Keratinocyte (primary cell): Measurements from ENCODE around the gene UBL7. TPM values are rescaled to one million over a fixed set of nuclear protein-coding genes. Genes with fewer than 3 reads are reported as not detected.
"Not testable (repeated sequence)": the region's sequence is repeated elsewhere in the genome, so short reads cannot be mapped to it uniquely, and the experiment has no call there.

Source experiments
- DNase-seq: peaks from one replicate; pipeline ENCODE4 v3.0.0-alpha.2; 2011; ENCODE audit warnings: low read depth, missing footprints, low spot score
- FAIRE-seq: peaks from 2 replicates; lab custom pipeline; 2011; peaks lifted over from hg19 to GRCh38; lab: Jason Lieb, UNC
- H2AFZ ChIP-seq: 2 replicates; pipeline ENCODE4 v1.6.0; 2012; ENCODE audit warnings: low read length, control low read depth, inconsistent platforms; ENCODE audit not compliant: control insufficient read depth
- H3K27ac ChIP-seq: 2 replicates; pipeline ENCODE4 v1.5.1; 2011; ENCODE audit warnings: low read length; ENCODE audit not compliant: control insufficient read depth, insufficient read depth
- H3K27me3 ChIP-seq: 3 replicates; pipeline ENCODE4 v1.6.0; 2011; ENCODE audit warnings: low read length; ENCODE audit not compliant: control insufficient read depth, insufficient read depth; ENCODE audit errors: extremely low read depth
- H3K36me3 ChIP-seq, 2 experiments: 2 replicates in 1 of 2; 3 replicates in 1 of 2; pipeline ENCODE4 v1.5.1; 2011; ENCODE audit warnings: low read length in 2 of 2, mild to moderate bottlenecking in 1 of 2; ENCODE audit not compliant: control insufficient read depth in 2 of 2, insufficient read depth in 2 of 2; ENCODE audit errors: extremely low read depth in 1 of 2
- H3K4me1 ChIP-seq: 3 replicates; pipeline ENCODE4 v1.5.1; 2011; ENCODE audit warnings: low read length; ENCODE audit not compliant: control insufficient read depth, insufficient read depth; ENCODE audit errors: extremely low read depth
- H3K4me2 ChIP-seq: 3 replicates; pipeline ENCODE4 v1.6.0; 2011; ENCODE audit warnings: low read depth, low read length; ENCODE audit not compliant: control insufficient read depth, insufficient read depth; ENCODE audit errors: extremely low read depth
- H3K4me3 ChIP-seq, 3 experiments: fragments of 200-600 bp in 1 of 3; sonication (generic) in 1 of 3; 2 replicates in 2 of 3; 3 replicates in 1 of 3; pipeline ENCODE4 v1.5.1; 2011 to 2016; ENCODE audit warnings: low read length in 3 of 3, mild to moderate bottlenecking in 3 of 3, control low read depth in 2 of 3, inconsistent platforms in 1 of 3, low read depth in 1 of 3, mixed read lengths in 1 of 3, mixed run types in 1 of 3, moderate library complexity in 1 of 3; ENCODE audit not compliant: control insufficient read depth in 2 of 3, insufficient read depth in 2 of 3; ENCODE audit errors: extremely low read depth in 1 of 3
- H3K79me2 ChIP-seq: 2 replicates; pipeline ENCODE4 v1.6.0; 2012; ENCODE audit warnings: low read length; ENCODE audit not compliant: control insufficient read depth, insufficient read depth
- H3K9ac ChIP-seq: 3 replicates; pipeline ENCODE4 v1.6.0; 2011; ENCODE audit warnings: low read length; ENCODE audit not compliant: control insufficient read depth, insufficient read depth; ENCODE audit errors: extremely low read depth
- H3K9me1 ChIP-seq: 3 replicates; pipeline ENCODE4 v1.6.0; 2011; ENCODE audit warnings: low read length; ENCODE audit not compliant: control insufficient read depth, insufficient read depth; ENCODE audit errors: extremely low read depth
- H3K9me3 ChIP-seq: 2 replicates; pipeline ENCODE4 v1.5.1; 2012; ENCODE audit warnings: low read depth, low read length; ENCODE audit not compliant: control insufficient read depth
- H4K20me1 ChIP-seq: 3 replicates; pipeline ENCODE4 v1.6.0; 2011; ENCODE audit warnings: low read length; ENCODE audit not compliant: control insufficient read depth, insufficient read depth; ENCODE audit errors: extremely low read depth
- EZH2 ChIP-seq: IDR thresholded peaks from one replicate; pipeline ENCODE4 v1.6.1; 2012; ENCODE audit warnings: inconsistent platforms, mild to moderate bottlenecking, low read length, moderate library complexity
- dilution Hi-C: fragments of 300-500 bp; cut with MboI; formaldehyde crosslinking; loops from one replicate; pipeline ENCODE4 v1.7.0; 2020; ENCODE audit warnings: low sequenced_read_pairs; ENCODE audit not compliant: extremely low pct_ligation_motif_present
- polyA plus RNA-seq, 5 experiments: library from polyadenylated mRNA; depleted of rRNA in 3 of 5; stranded (reverse) in 3 of 5; stranded (forward) in 1 of 5; unstranded in 1 of 5; fragments of >200 nt; gene quantifications; 1 replicate in 1 of 5; 2 replicates in 3 of 5; 3 replicates in 1 of 5; pipeline versions ENCODE4 v1.2.1 to v1.2.3, GENCODE V29; 2011 to 2012; ENCODE audit warnings: missing spikeins in 2 of 5, low read depth in 1 of 5, low replicate concordance in 1 of 5
- TF ChIP-seq, protein P1 (sequence below), 3 experiments: IDR thresholded peaks in 1 of 3; conservative IDR thresholded peaks in 1 of 3; optimal IDR thresholded peaks in 1 of 3; 2 replicates in 2 of 3; 3 replicates in 1 of 3; pipeline versions ENCODE3 to v1.5.1; 2011; ENCODE audit warnings: low read length in 3 of 3, mild to moderate bottlenecking in 3 of 3, moderate library complexity in 2 of 3, control low read depth in 1 of 3, inconsistent platforms in 1 of 3; ENCODE audit not compliant: insufficient read depth in 2 of 3; ENCODE audit errors: extremely low read depth in 1 of 3

Gene UBL7
- polyA plus RNA-seq, 1 donor (not counting 4 experiments of a cell fraction or from before 2014, with no cell fraction given) = 45.8 TPM

DNA sequence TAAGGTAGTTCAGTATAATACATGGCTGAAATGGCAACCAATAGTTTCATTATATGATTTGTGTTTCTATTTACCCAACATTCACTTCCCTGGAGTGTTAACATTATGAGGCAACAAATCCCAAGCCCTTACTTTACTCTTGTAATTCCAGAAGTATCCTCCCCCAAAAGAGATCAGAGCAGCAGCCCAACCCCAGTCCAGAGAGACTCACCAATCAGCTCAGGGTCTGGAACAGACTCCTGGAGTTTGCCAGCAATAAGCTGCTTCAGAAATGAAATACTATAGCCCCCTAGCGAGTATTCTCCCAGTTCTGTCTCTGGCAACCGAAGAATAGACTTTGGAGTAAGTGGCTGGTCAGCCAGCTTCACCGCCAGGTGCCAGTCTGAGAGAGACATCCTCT is 2.5 kb downstream of the UBL7 start:
- no peak for FAIRE-seq
- Histone ChIP-seq H3K79me2 (peaks cover 16% of the 10 kb centered on the region), H3K9ac (no peak overlapping the region), H4K20me1 (no peaks in the 10 kb centered on the region), H3K4me2 (no peak overlapping the region), H3K9me3 (no peaks in the 10 kb centered on the region), H3K4me1 (peaks cover 11% of the 10 kb centered on the region), H3K27me3 (no peaks in the 10 kb centered on the region), H3K36me3 (peaks cover 5 to 10% of the 10 kb centered on the region in 2 experiments), H3K9me1 (no peaks in the 10 kb centered on the region), H2AFZ (no peak overlapping the region), H3K4me3 (no peak overlapping the region), H3K27ac (no peak overlapping the region)
- no peak for DNase-seq
- TF ChIP-seq, protein P1, sequence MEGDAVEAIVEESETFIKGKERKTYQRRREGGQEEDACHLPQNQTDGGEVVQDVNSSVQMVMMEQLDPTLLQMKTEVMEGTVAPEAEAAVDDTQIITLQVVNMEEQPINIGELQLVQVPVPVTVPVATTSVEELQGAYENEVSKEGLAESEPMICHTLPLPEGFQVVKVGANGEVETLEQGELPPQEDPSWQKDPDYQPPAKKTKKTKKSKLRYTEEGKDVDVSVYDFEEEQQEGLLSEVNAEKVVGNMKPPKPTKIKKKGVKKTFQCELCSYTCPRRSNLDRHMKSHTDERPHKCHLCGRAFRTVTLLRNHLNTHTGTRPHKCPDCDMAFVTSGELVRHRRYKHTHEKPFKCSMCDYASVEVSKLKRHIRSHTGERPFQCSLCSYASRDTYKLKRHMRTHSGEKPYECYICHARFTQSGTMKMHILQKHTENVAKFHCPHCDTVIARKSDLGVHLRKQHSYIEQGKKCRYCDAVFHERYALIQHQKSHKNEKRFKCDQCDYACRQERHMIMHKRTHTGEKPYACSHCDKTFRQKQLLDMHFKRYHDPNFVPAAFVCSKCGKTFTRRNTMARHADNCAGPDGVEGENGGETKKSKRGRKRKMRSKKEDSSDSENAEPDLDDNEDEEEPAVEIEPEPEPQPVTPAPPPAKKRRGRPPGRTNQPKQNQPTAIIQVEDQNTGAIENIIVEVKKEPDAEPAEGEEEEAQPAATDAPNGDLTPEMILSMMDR (optimal IDR thresholded peaks at IDR 0.05 in 1 of 3, IDR thresholded peaks at IDR 0.05 in 1 of 3, conservative IDR thresholded peaks at IDR 0.05 in 1 of 3; ENCODE audit: extremely low read depth in 1 of 3, insufficient read depth in 2 of 3, low read length in 3 of 3) = no peak
- no peak for TF ChIP-seq EZH2
- dilution Hi-C loops = no loop called here

DNA sequence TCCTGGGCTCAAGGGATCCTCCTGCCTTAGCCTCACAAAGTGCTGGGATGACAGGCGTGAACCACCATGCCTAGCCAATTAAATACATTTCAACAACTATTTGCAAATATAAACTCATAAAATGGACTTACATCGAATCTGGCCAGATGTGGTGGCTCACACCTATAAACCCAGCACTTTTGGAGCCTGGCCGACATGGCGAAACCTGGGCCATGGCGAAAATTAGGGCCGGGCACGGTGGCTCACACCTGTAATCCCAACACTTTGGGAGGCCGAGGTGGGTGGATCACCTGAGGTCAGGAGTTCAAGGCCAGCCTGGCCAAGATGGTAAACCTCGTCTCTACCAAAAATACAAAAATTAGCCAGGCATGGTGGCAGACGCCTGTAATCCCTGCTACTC is 3.9 kb downstream of the UBL7 start:
- peaks cover 5 to 15% of the 10 kb centered on the region in 2 experiments for H3K36me3 ChIP-seq
- FAIRE-seq, dilution Hi-C loops, H3K9ac ChIP-seq, H3K4me3 ChIP-seq, H3K79me2 ChIP-seq, H4K20me1 ChIP-seq, H3K9me1 ChIP-seq, H3K4me2 ChIP-seq, H3K27me3 ChIP-seq, H3K9me3 ChIP-seq, H3K27ac ChIP-seq, H3K4me1 ChIP-seq, DNase-seq, H2AFZ ChIP-seq: not testable (repeated sequence)
